ENCODE data around the gene BIRC3. TPM values are rescaled to one million over a fixed set of nuclear protein-coding genes. Genes with fewer than 3 reads are reported as not detected.
A peak's percentile ranks its signal among the peaks of the same experiment; 100 is the strongest.

BIRC3 gene
- total RNA-seq, 5 donors from 2014 or later (not counting 1 experiment from before 2014, with no cell fraction given), result 82.6 to 114 (median 96.0) TPM

- Mint-ChIP-seq H3K27me3 (no peaks in the 10 kb centered on the region), H3K36me3 (peaks cover 9% of the 10 kb centered on the region), H3K9me3 (peaks cover 4 to 12% (median 11%) of the 10 kb centered on the region in 3 donors), H3K4me3 (peak overlapping the region in 1 of 3 donors; percentile 60), H3K4me1 (peaks cover 59 to 77% (median 61%) of the 10 kb centered on the region in 3 donors), H3K27ac (no peak overlapping the region)
- no peaks in the 10 kb centered on the region for H3K27me3 ChIP-seq (replicated peaks in 1 of 2; ENCODE audit: control insufficient read depth in 2 of 2, extremely low read depth in 1 of 2, insufficient read depth in 2 of 2, low read length in 1 of 2)
- ATAC-seq (replicated peaks in 1 of 4) (no peak), DNase-seq (no peak)
- peaks cover 0 to 1% of the 10 kb centered on the region in 2 donors for H3K36me3 ChIP-seq (ENCODE audit: control insufficient read depth in 2 of 2, extremely low read depth in 1 of 2, insufficient read depth in 1 of 2, low read length in 1 of 2)
- H3K4me1 ChIP-seq (ENCODE audit: control insufficient read depth in 1 of 2, extremely low read depth in 1 of 2, insufficient read depth in 2 of 2, low read length in 2 of 2), result peaks cover 30 to 35% of the 10 kb centered on the region in 2 experiments
- no peak overlapping the region for H3K4me3 ChIP-seq (ENCODE audit: control insufficient read depth in 1 of 2, extremely low read depth in 1 of 2, low read length in 1 of 2)
- H3K27ac ChIP-seq (ENCODE audit: low read length), result peak overlapping the region; percentile 90
- POLR2A ChIA-PET, result interaction anchor here (0.5 to 2.7 kb wide), 4 partner anchors 9 to 1671 kb away, joined by 3 to 11 read pairs (median 4); no protein-coding TSS in a partner anchor
- no peaks in the 10 kb centered on the region for H3K9me3 ChIP-seq
- CTCF ChIA-PET, result interaction anchor here in 1 of 2 donors (0.7 to 4.3 kb wide), 5 partner anchors 9 to 19 kb away, joined by 3 to 53 read pairs (median 7); no protein-coding TSS in a partner anchor
Observed at GRCh38 chr11:102307727-102308038, 9.6 kb upstream of the BIRC3 start.

- H3K27me3 Mint-ChIP-seq, result no peaks in the 10 kb centered on the region
- H3K4me1 Mint-ChIP-seq, result peaks cover 62 to 79% (median 64%) of the 10 kb centered on the region in 3 donors
- ChIA-PET CTCF (interaction anchor here (0.9 to 3.1 kb wide), 5 partner anchors 8 to 32 kb away, joined by 3 to 14 read pairs (median 11); no protein-coding TSS in a partner anchor), POLR2A (interaction anchor here (0.5 to 0.6 kb wide), 2 partner anchors 33 to 393 kb away, joined by 4 to 6 read pairs; no protein-coding TSS in a partner anchor)
- Histone ChIP-seq H3K4me3 (ENCODE audit: control insufficient read depth in 1 of 2, extremely low read depth in 1 of 2, low read length in 1 of 2) (no peak overlapping the region), H3K36me3 (ENCODE audit: control insufficient read depth in 2 of 2, extremely low read depth in 1 of 2, insufficient read depth in 1 of 2, low read length in 1 of 2) (no peaks in the 10 kb centered on the region), H3K4me1 (ENCODE audit: control insufficient read depth in 1 of 2, extremely low read depth in 1 of 2, insufficient read depth in 2 of 2, low read length in 2 of 2) (peaks cover 27 to 43% of the 10 kb centered on the region in 2 experiments), H3K9me3 (no peaks in the 10 kb centered on the region), H3K27ac (ENCODE audit: low read length) (no peak overlapping the region), H3K27me3 (replicated peaks in 1 of 2; ENCODE audit: control insufficient read depth in 2 of 2, extremely low read depth in 1 of 2, insufficient read depth in 2 of 2, low read length in 1 of 2) (no peaks in the 10 kb centered on the region)
- H3K36me3 Mint-ChIP-seq, result no peaks in the 10 kb centered on the region
- H3K4me3 Mint-ChIP-seq, result no peak overlapping the region
- H3K27ac Mint-ChIP-seq, result peak overlapping the region; percentile 27 to 58
- WGBS (ENCODE audit: insufficient coverage), result 94% methylated on average over 15 of the region's 25 CpGs
- ATAC-seq (replicated peaks in 1 of 4) (no peak), DNase-seq (no peak)
- no peaks in the 10 kb centered on the region for H3K9me3 Mint-ChIP-seq
Observed at GRCh38 chr11:102309621-102310541, 7.4 kb upstream of the BIRC3 start.

GRCh38 chr11:102312667-102313066 is 4.6 kb upstream of the BIRC3 start:
- no CpG with 5 or more reads among the region's 2 CpGs for WGBS (ENCODE audit: insufficient coverage)
- Histone ChIP-seq H3K4me3 (ENCODE audit: control insufficient read depth in 1 of 2, extremely low read depth in 1 of 2, low read length in 1 of 2) (peak overlapping the region in 1 of 2 donors; percentile 26), H3K27ac (ENCODE audit: low read length) (peak overlapping the region; percentile 95), H3K36me3 (ENCODE audit: control insufficient read depth in 2 of 2, extremely low read depth in 1 of 2, insufficient read depth in 1 of 2, low read length in 1 of 2) (no peaks in the 10 kb centered on the region), H3K4me1 (ENCODE audit: control insufficient read depth in 1 of 2, extremely low read depth in 1 of 2, insufficient read depth in 2 of 2, low read length in 2 of 2) (peaks cover 10 to 33% of the 10 kb centered on the region in 2 experiments), H3K27me3 (replicated peaks in 1 of 2; ENCODE audit: control insufficient read depth in 2 of 2, extremely low read depth in 1 of 2, insufficient read depth in 2 of 2, low read length in 1 of 2) (no peaks in the 10 kb centered on the region), H3K9me3 (no peaks in the 10 kb centered on the region)
- ChIA-PET POLR2A (no interaction called here), CTCF (interaction anchor here (0.6 to 3.1 kb wide), 5 partner anchors 17 to 73 kb away, joined by 3 to 14 read pairs (median 3); no protein-coding TSS in a partner anchor)
- ATAC-seq (replicated peaks in 1 of 4) (no peak), DNase-seq (peak in 1 of 35 experiments; percentile 42)
- peak overlapping the region; percentile 59 to 65 (median 60) for H3K4me3 Mint-ChIP-seq
- peaks cover 58 to 75% (median 59%) of the 10 kb centered on the region in 3 donors for H3K4me1 Mint-ChIP-seq
- H3K36me3 Mint-ChIP-seq, result no peaks in the 10 kb centered on the region
- peak overlapping the region; percentile 93 to 94 for H3K27ac Mint-ChIP-seq
- H3K27me3 Mint-ChIP-seq, result no peaks in the 10 kb centered on the region
- H3K9me3 Mint-ChIP-seq, result no peaks in the 10 kb centered on the region

GRCh38 chr11:102313238-102313940 is 3.9 kb upstream of the BIRC3 start:
- ChIA-PET CTCF (interaction anchor here (0.6 to 1.4 kb wide), 8 partner anchors 18 to 179 kb away, joined by 3 to 8 read pairs (median 4); no protein-coding TSS in a partner anchor), POLR2A (interaction anchor here in 1 of 2 donors (0.9 kb wide), 1 partner anchor 20 kb away, joined by 3 read pairs; no protein-coding TSS in a partner anchor)
- Mint-ChIP-seq H3K36me3 (peaks cover under 1% of the 10 kb centered on the region), H3K4me3 (peak overlapping the region; percentile 59 to 65 (median 60)), H3K4me1 (peaks cover 55 to 72% (median 62%) of the 10 kb centered on the region in 3 donors), H3K9me3 (no peaks in the 10 kb centered on the region), H3K27ac (peak overlapping the region; percentile 93 to 94), H3K27me3 (no peaks in the 10 kb centered on the region)
- whole genome bisulfite sequencing (ENCODE audit: insufficient coverage), result 77% methylated on average over 2 of the region's 4 CpGs
- Histone ChIP-seq H3K36me3 (ENCODE audit: control insufficient read depth in 2 of 2, extremely low read depth in 1 of 2, insufficient read depth in 1 of 2, low read length in 1 of 2) (no peaks in the 10 kb centered on the region), H3K27ac (ENCODE audit: low read length) (peak overlapping the region; percentile 95), H3K4me1 (ENCODE audit: control insufficient read depth in 1 of 2, extremely low read depth in 1 of 2, insufficient read depth in 2 of 2, low read length in 2 of 2) (peaks cover 7 to 33% of the 10 kb centered on the region in 2 experiments), H3K4me3 (ENCODE audit: control insufficient read depth in 1 of 2, extremely low read depth in 1 of 2, low read length in 1 of 2) (peak overlapping the region in 1 of 2 donors; percentile 26), H3K9me3 (no peaks in the 10 kb centered on the region), H3K27me3 (replicated peaks in 1 of 2; ENCODE audit: control insufficient read depth in 2 of 2, extremely low read depth in 1 of 2, insufficient read depth in 2 of 2, low read length in 1 of 2) (no peaks in the 10 kb centered on the region)
- peak in 1 of 35 experiments; percentile 51 for DNase-seq
- ATAC-seq (replicated peaks in 1 of 4), result no peak

GRCh38 chr11:102314784-102315183 is 2.5 kb upstream of the BIRC3 start:
- H3K36me3 ChIP-seq (ENCODE audit: control insufficient read depth in 2 of 2, extremely low read depth in 1 of 2, insufficient read depth in 1 of 2, low read length in 1 of 2), result no peaks in the 10 kb centered on the region
- H3K4me3 ChIP-seq (ENCODE audit: control insufficient read depth in 1 of 2, extremely low read depth in 1 of 2, low read length in 1 of 2), result no peak overlapping the region
- peak overlapping the region; percentile 95 for H3K27ac ChIP-seq (ENCODE audit: low read length)
- H3K27ac Mint-ChIP-seq, result peak overlapping the region; percentile 97 to 98
- ChIA-PET CTCF (interaction anchor here (0.6 to 3.0 kb wide), 6 partner anchors 9 to 75 kb away, joined by 3 to 22 read pairs (median 4); no protein-coding TSS in a partner anchor), POLR2A (no interaction called here)
- no CpG with 5 or more reads among the region's 2 CpGs for WGBS (ENCODE audit: insufficient coverage)
- DNase-seq (no peak), ATAC-seq (replicated peaks in 1 of 4) (no peak)
- H3K4me1 Mint-ChIP-seq, result peaks cover 53 to 74% (median 72%) of the 10 kb centered on the region in 3 donors
- no peaks in the 10 kb centered on the region for H3K27me3 Mint-ChIP-seq
- no peaks in the 10 kb centered on the region for H3K9me3 ChIP-seq
- H3K36me3 Mint-ChIP-seq, result peaks cover 13% of the 10 kb centered on the region
- no peaks in the 10 kb centered on the region for H3K27me3 ChIP-seq (replicated peaks in 1 of 2; ENCODE audit: control insufficient read depth in 2 of 2, extremely low read depth in 1 of 2, insufficient read depth in 2 of 2, low read length in 1 of 2)
- no peaks in the 10 kb centered on the region for H3K9me3 Mint-ChIP-seq
- peak overlapping the region in 2 of 3 donors; percentile 6 to 10 for H3K4me3 Mint-ChIP-seq
- H3K4me1 ChIP-seq (ENCODE audit: control insufficient read depth in 1 of 2, extremely low read depth in 1 of 2, insufficient read depth in 2 of 2, low read length in 2 of 2), result peaks cover 10 to 43% of the 10 kb centered on the region in 2 experiments
